IMR-90 (cell line): ENCODE data around the gene RPS27. TPM values are rescaled to one million over a fixed set of nuclear protein-coding genes. Genes with fewer than 3 reads are reported as not detected.
"Not testable (repeated sequence)": the region's sequence is repeated elsewhere in the genome, so short reads cannot be mapped to it uniquely, and the experiment has no call there.

Source experiments
- ATAC-seq: fragments of 200-7000 bp; cut with Tn5 transposase; 2 replicates; pipeline ENCODE4 v1.9.1; 2020; ENCODE audit warnings: low read depth, mild to moderate bottlenecking, moderate library complexity
- BruUV-seq: library from RNA; stranded (reverse); fragments of 400-500 nt; replicated peaks from 2 replicates; lab custom pipeline; 2021; lab: Mats Ljungman, UMichigan
- CTCF ChIA-PET: fragments of 300-600 bp; formaldehyde crosslinking; extraction: SDS; loops from one replicate; lab custom pipeline; 2021; ENCODE audit warnings: antibody characterized with exemption; lab: Yijun Ruan, JAX
- POLR2A ChIA-PET: fragments of 300-600 bp; sonication (Branson Sonifier 250); formaldehyde crosslinking; loops from one replicate; lab custom pipeline; 2022; ENCODE audit warnings: antibody characterized with exemption; ENCODE audit not compliant: unreplicated experiment; lab: Charles Lee
- DNase-seq: peaks from one replicate; pipeline ENCODE4 v3.0.0; 2013
- H2AFZ ChIP-seq: replicated peaks from 2 replicates; pipeline ENCODE3; 2013; ENCODE audit warnings: low read length, mild to moderate bottlenecking; ENCODE audit not compliant: poor library complexity
- H2AK5ac ChIP-seq: 2 replicates; pipeline ENCODE4 v1.6.1; 2013; ENCODE audit warnings: low read depth, low read length, inconsistent platforms
- H2AK9ac ChIP-seq: replicated peaks from 2 replicates; pipeline ENCODE3; 2013; ENCODE audit warnings: mild to moderate bottlenecking, low read depth, low read length, moderate library complexity; ENCODE audit not compliant: poor library complexity
- H2BK120ac ChIP-seq: 2 replicates; pipeline ENCODE4 v1.6.1; 2013; ENCODE audit warnings: low read depth, low read length, inconsistent platforms
- H2BK15ac ChIP-seq: 3 replicates; pipeline ENCODE4 v1.6.1; 2013; ENCODE audit warnings: low read depth, low read length, inconsistent platforms
- H2BK20ac ChIP-seq: 2 replicates; pipeline ENCODE4 v1.6.1; 2013; ENCODE audit warnings: low read depth, mild to moderate bottlenecking, inconsistent platforms, low read length, moderate library complexity
- H2BK5ac ChIP-seq: 2 replicates; pipeline ENCODE4 v1.6.1; 2013; ENCODE audit warnings: mild to moderate bottlenecking, low read depth, low read length, inconsistent platforms; ENCODE audit not compliant: poor library complexity, severe bottlenecking
- H3K14ac ChIP-seq: replicated peaks from 2 replicates; pipeline ENCODE4 v1.6.1; 2013; ENCODE audit warnings: low read depth, low read length, inconsistent platforms
- H3K18ac ChIP-seq: 2 replicates; pipeline ENCODE4 v1.6.1; 2013; ENCODE audit warnings: low read depth, low read length, control low read depth
- H3K23ac ChIP-seq: 2 replicates; pipeline ENCODE4 v1.6.1; 2013; ENCODE audit warnings: low read depth, low read length, inconsistent platforms
- H3K27ac ChIP-seq: 2 replicates; pipeline ENCODE4 v1.5.1; 2013; ENCODE audit warnings: mild to moderate bottlenecking, control low read depth, low read length; ENCODE audit not compliant: insufficient read depth
- H3K27me3 ChIP-seq: 2 replicates; pipeline ENCODE4 v1.6.1; 2013; ENCODE audit warnings: low read length; ENCODE audit not compliant: control insufficient read depth, insufficient read depth
- H3K36me3 ChIP-seq: 2 replicates; pipeline ENCODE4 v1.6.1; 2013; ENCODE audit warnings: low read length, mixed read lengths; ENCODE audit not compliant: control insufficient read depth, insufficient read depth
- H3K4ac ChIP-seq: 2 replicates; pipeline ENCODE4 v1.6.1; 2013; ENCODE audit warnings: low read depth, low read length, inconsistent platforms
- H3K4me1 ChIP-seq: 2 replicates; pipeline ENCODE4 v1.6.1; 2013; ENCODE audit warnings: low read length, mixed read lengths; ENCODE audit not compliant: control insufficient read depth, insufficient read depth
- H3K4me2 ChIP-seq: 2 replicates; pipeline ENCODE4 v1.6.1; 2013; ENCODE audit warnings: low read depth, mild to moderate bottlenecking, control low read depth, low read length, moderate library complexity
- H3K4me3 ChIP-seq: 2 replicates; pipeline ENCODE4 v1.5.1; 2013; ENCODE audit warnings: low read depth, mild to moderate bottlenecking, control low read depth, low read length, moderate library complexity; ENCODE audit not compliant: insufficient read depth
- H3K56ac ChIP-seq: 2 replicates; pipeline ENCODE4 v1.6.1; 2013; ENCODE audit warnings: low read length, inconsistent platforms; ENCODE audit not compliant: insufficient read depth; ENCODE audit errors: extremely low read depth
- H3K79me1 ChIP-seq, 2 experiments: 2 replicates each; pipeline ENCODE4 v1.6.1; 2013; ENCODE audit warnings: low read length in 2 of 2, inconsistent platforms in 1 of 2, low read depth in 1 of 2
- H3K9ac ChIP-seq: 2 replicates; pipeline ENCODE4 v1.6.1; 2013; ENCODE audit warnings: low read depth, low read length, control low read depth
- H3K9me1 ChIP-seq: 2 replicates; pipeline ENCODE4 v1.6.1; 2013; ENCODE audit warnings: low read length, inconsistent platforms; ENCODE audit not compliant: insufficient read depth
- H3K9me3 ChIP-seq: 2 replicates; pipeline ENCODE4 v1.6.1; 2013; ENCODE audit warnings: low read length; ENCODE audit not compliant: control insufficient read depth, insufficient read depth
- H4K20me1 ChIP-seq: 2 replicates; pipeline ENCODE4 v1.6.1; 2013; ENCODE audit warnings: low read length, inconsistent platforms; ENCODE audit not compliant: insufficient read depth
- H4K5ac ChIP-seq: 2 replicates; pipeline ENCODE4 v1.6.1; 2013; ENCODE audit warnings: mild to moderate bottlenecking, low read depth, low read length, control low read depth
- H4K8ac ChIP-seq, 2 experiments: 2 replicates each; pipeline ENCODE4 v1.6.1; 2013; ENCODE audit warnings: low read depth in 2 of 2, low read length in 2 of 2, control low read depth in 1 of 2, inconsistent platforms in 1 of 2
- H4K91ac ChIP-seq: 2 replicates; pipeline ENCODE4 v1.6.1; 2013; ENCODE audit warnings: low read depth, low read length, inconsistent platforms; ENCODE audit not compliant: insufficient read depth
- MAFK ChIP-seq: IDR thresholded peaks from 2 replicates; pipeline ENCODE4 v1.6.1; 2012; ENCODE audit warnings: low read depth, low read length, improper control_type of control experiment
- WGBS, 2 experiments: methylation state at CpG; one replicate each; pipeline versions ENCODE4 v1.1.5 to v1.1.7; 2013; ENCODE audit warnings: missing lambda C conversion rate in 2 of 2; ENCODE audit not compliant: insufficient read length in 1 of 2; ENCODE audit errors: extremely low coverage in 2 of 2; 5-methylcytosine and 5-hydroxymethylcytosine counted together
- dilution Hi-C: fragments of 300-500 bp; cut with HindIII; formaldehyde crosslinking; loops from one replicate; pipeline ENCODE4 v1.14.3; 2018; ENCODE audit warnings: low sequenced_read_pairs; ENCODE audit not compliant: unreplicated experiment
- in situ Hi-C: fragments of 300-500 bp; cut with MboI; formaldehyde crosslinking; loops from 3 replicates; pipeline ENCODE4 v1.14.3; 2019; ENCODE audit warnings: low sequenced_read_pairs, inconsistent platforms, mixed read lengths
- intact Hi-C: fragments of 100-400 bp; cut with micrococcal nuclease; formaldehyde crosslinking; loops from 2 replicates; pipeline ENCODE4 v1.10.0; 2022
- polyA plus RNA-seq, 3 experiments: library from polyadenylated mRNA; depleted of rRNA; stranded (reverse); fragments of >200 nt; gene quantifications; 2 replicates each; pipeline ENCODE4 v1.2.3, GENCODE V29; 2012; ENCODE audit warnings: low replicate concordance in 1 of 3
- total RNA-seq: library from RNA; depleted of rRNA; stranded (reverse); fragments of >200 nt; gene quantifications from 2 replicates; pipeline ENCODE4 v1.2.3, GENCODE V29; 2012

Gene RPS27
- total and polyA plus RNA-seq, 2 of the 4 experiments (the other 2 are of a cell fraction), result 320 to 6,236 TPM

GRCh38 chr1:153996882-153997281 is 6.3 kb downstream of the RPS27 start:
- H3K27me3 ChIP-seq, H3K9me1 ChIP-seq, H4K5ac ChIP-seq, H2BK120ac ChIP-seq, H3K4me3 ChIP-seq, H2BK5ac ChIP-seq, H3K23ac ChIP-seq, intact Hi-C loops, in situ Hi-C loops, H4K91ac ChIP-seq, dilution Hi-C loops, H4K8ac ChIP-seq, H2BK20ac ChIP-seq, H2AK5ac ChIP-seq, H3K27ac ChIP-seq, H3K9ac ChIP-seq, H2AK9ac ChIP-seq, H3K18ac ChIP-seq, H3K56ac ChIP-seq, H3K9me3 ChIP-seq, BruUV-seq, H3K4ac ChIP-seq, H3K14ac ChIP-seq, POLR2A ChIA-PET, DNase-seq, H3K4me1 ChIP-seq, ATAC-seq, H2BK15ac ChIP-seq, H2AFZ ChIP-seq, H3K4me2 ChIP-seq: not testable (repeated sequence)
- H3K79me1 ChIP-seq, result peaks cover 8 to 27% of the 10 kb centered on the region in 2 experiments
- peaks cover 20% of the 10 kb centered on the region; the same call in 1 of the 2 replicates for H4K20me1 ChIP-seq
- CTCF ChIA-PET, result interaction anchor here (0.6 kb wide), 1 partner anchor 144 kb away, joined by 4 read pairs; no protein-coding TSS in a partner anchor
- 0 out of 2 replicates have a peak, but pooled peaks have one; percentile 20 for TF ChIP-seq MAFK
- peaks cover 26% of the 10 kb centered on the region for H3K36me3 ChIP-seq
- no CpG with 5 or more reads among the region's 10 CpGs for WGBS, 2 experiments
